ENCODE results near the gene ZNRF3.

Gene ZNRF3

DNA sequence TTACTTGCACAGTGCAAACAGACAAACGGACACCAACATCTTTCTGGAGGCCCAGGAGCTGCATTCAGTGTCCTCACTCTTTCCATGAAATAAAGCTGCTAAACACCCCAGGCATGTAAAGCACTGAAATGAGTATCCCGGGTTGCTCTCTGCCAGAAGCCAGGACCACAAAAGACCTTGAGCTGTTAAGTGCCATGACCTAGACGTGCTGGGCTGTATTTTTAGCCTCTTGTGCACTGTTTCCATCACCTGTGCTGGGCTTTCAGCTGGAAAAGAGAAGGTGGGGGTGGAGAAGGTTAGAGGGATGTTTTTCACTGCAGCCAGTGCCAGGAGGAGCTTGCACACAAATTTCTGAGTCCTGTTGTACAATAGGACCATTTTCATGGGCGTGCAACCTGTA lies 186.1 kb downstream of the ZNRF3 start:
- no peak for DNase-seq (ENCODE audit: extremely low read depth, insufficient read length)
- Histone ChIP-seq H3K36me3 (ENCODE audit: control insufficient read depth, insufficient read depth, low read length) (no peaks in the 10 kb centered on the region), H3K27me3 (replicated peaks; ENCODE audit: control insufficient read depth, insufficient read depth, low read length) (no peaks in the 10 kb centered on the region), H3K4me3 (replicated peaks; ENCODE audit: low read depth, low read length) (no peak overlapping the region)
- TF ChIP-seq, protein P1, sequence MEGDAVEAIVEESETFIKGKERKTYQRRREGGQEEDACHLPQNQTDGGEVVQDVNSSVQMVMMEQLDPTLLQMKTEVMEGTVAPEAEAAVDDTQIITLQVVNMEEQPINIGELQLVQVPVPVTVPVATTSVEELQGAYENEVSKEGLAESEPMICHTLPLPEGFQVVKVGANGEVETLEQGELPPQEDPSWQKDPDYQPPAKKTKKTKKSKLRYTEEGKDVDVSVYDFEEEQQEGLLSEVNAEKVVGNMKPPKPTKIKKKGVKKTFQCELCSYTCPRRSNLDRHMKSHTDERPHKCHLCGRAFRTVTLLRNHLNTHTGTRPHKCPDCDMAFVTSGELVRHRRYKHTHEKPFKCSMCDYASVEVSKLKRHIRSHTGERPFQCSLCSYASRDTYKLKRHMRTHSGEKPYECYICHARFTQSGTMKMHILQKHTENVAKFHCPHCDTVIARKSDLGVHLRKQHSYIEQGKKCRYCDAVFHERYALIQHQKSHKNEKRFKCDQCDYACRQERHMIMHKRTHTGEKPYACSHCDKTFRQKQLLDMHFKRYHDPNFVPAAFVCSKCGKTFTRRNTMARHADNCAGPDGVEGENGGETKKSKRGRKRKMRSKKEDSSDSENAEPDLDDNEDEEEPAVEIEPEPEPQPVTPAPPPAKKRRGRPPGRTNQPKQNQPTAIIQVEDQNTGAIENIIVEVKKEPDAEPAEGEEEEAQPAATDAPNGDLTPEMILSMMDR (IDR thresholded peaks at IDR 0.05; ENCODE audit: insufficient read depth, low read length, poor library complexity, severe bottlenecking), result no peak

DNA sequence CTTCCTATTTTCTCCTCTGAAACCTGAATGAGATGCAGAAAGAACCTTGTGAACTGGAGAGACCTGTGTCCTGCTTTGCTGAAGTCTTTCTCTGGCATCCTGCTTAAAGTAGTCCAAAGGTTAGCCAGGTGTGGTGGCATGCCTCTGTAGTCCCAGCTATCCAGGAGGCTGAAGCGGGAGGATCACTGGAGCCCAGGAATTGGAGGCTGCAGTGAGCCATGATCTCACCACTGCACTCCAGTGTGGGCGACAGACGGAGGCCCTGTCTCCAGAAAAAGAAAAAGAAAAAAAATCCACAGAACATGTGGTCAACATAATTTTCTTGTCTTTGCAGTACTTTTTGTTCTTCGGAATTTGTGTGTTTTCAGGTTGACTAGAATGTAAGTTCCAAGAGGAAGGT lies 187.1 kb downstream of the ZNRF3 start:
- Histone ChIP-seq H3K36me3 (ENCODE audit: control insufficient read depth, insufficient read depth, low read length) (no peaks in the 10 kb centered on the region), H3K4me3 (replicated peaks; ENCODE audit: low read depth, low read length) (no peak overlapping the region), H3K27me3 (replicated peaks; ENCODE audit: control insufficient read depth, insufficient read depth, low read length) (no peaks in the 10 kb centered on the region; the same call in 1 of the 2 replicates)
- no peak for DNase-seq (ENCODE audit: extremely low read depth, insufficient read length)
- TF ChIP-seq, protein P1 (IDR thresholded peaks at IDR 0.05; ENCODE audit: insufficient read depth, low read length, poor library complexity, severe bottlenecking), result no peak

DNA sequence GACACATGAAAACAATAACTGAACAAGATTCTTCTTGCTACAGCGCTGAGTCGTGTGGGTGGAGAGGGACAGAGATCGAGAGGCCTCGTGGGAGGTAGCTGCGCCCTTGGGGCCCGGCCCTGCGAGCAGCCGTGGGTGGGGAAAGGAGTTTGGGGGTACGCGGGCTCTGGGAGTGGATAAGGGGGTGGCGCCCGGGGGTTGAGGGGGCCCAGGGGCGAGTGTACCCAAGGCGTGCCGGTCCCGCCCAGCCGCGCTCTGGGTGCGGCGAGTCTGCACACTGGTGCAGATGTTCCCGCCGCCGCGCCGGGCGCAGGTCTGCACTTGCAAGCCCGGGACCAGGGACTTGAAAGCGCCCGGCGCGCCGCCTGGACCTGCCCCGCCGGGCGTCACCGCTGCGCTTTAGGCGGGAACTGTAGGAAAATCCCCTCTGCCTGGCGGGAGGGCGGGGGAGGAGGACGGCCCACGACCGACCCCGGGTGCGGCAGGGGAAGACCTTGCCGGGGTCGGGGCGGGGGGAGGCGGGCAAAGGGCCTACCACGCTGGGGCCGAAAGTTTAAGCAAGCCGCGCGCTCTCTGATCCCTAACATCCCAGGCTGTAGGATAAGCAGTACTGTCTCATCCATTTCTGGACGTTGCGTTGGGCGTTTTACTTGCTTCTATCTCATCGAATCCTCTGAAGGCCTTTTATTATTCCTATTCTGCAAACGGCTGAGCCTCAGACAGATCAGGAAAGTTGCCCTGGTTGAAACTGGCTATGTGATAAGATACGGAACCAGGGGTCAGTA lies 188.1 kb downstream of the ZNRF3 start:
- peak; percentile 65 for DNase-seq (ENCODE audit: extremely low read depth, insufficient read length)

DNA sequence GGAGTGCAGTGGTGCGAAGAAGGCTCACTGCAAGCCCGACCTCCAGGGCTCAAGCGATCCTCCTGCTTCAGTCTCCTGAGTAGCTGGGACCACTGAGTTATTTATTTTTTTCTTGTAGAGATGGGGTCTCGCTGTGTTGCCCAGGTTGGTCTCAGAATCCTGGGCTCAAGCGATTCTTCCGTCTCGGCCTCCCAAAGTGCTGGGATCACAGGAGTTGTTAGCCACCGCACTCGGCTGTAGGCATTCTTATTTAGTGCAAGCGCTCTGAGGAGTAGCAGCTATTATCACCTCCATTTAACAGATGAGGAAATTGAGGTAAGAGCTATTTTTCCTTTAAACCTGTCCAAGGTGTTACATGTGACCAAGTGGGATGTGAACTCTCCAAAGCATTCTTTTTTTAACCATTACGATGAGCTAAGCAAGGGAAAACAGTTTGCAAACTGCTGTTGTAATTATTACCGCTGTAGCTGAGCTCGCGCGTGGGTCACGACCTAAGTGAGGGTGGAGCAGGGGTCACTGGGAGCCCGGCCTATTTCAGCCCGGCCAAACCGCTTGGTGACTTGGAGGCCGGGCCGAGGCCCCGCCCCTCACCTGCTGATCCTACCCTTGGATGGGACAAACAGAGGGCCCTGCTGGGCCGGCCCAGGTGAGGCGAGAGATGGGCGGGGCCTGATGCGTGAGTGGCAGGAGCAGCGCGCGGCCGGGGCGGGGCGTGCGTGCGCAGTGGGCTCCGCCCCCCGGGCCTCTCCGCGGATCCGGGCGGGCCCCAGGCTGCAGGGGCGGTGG lies 189.0 kb downstream of the ZNRF3 start:
- Histone ChIP-seq H3K4me3 (replicated peaks; ENCODE audit: low read depth, low read length) (peak overlapping the region; percentile 2; the same call in 1 of the 2 replicates), H3K36me3 (ENCODE audit: control insufficient read depth, insufficient read depth, low read length) (no peaks in the 10 kb centered on the region), H3K27me3 (replicated peaks; ENCODE audit: control insufficient read depth, insufficient read depth, low read length) (no peaks in the 10 kb centered on the region; the same call in 1 of the 2 replicates)
- peak; percentile 84 for DNase-seq (ENCODE audit: extremely low read depth, insufficient read length)
- TF ChIP-seq, protein P1 (IDR thresholded peaks at IDR 0.05; ENCODE audit: insufficient read depth, low read length, poor library complexity, severe bottlenecking), result no peak

More for the DNA sequence above, 188.1 kb downstream of the ZNRF3 start:
- TF ChIP-seq, protein P1 (IDR thresholded peaks at IDR 0.05; ENCODE audit: insufficient read depth, low read length, poor library complexity, severe bottlenecking), result no peak
- no peaks in the 10 kb centered on the region; the same call in 1 of the 2 replicates for H3K27me3 ChIP-seq (replicated peaks; ENCODE audit: control insufficient read depth, insufficient read depth, low read length)
- peak overlapping the region; percentile 44 for H3K4me3 ChIP-seq (replicated peaks; ENCODE audit: low read depth, low read length)
- H3K36me3 ChIP-seq (ENCODE audit: control insufficient read depth, insufficient read depth, low read length), result no peaks in the 10 kb centered on the region

DNA sequence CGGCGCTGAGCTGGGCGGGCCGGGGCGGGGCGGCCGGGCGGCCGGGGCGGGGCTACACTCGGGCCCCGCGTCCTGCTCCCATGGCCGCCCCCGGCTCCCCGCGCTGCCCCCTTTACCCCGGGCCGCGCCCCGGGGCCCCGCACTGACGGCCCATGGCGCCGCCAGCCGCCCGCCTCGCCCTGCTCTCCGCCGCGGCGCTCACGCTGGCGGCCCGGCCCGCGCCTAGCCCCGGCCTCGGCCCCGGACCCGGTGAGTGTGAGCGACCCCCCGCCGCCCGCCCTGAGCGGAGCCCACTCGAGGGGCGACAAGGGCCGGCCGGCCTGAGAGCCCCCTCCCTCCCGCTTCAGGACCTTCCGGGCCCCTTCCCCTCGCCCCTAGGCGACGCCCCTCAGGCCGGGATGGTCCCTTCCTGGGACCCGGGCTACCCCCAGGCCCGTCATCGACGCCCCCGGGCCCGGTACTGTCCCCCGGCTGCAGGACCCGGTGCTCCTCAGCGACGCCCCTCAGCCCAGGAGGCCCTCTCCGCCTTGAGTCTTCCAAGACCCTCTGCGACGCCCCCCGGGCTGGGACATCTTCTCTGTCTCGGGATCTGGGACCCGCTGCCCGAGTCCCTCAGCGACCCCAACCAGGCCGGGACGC lies 189.7 kb downstream of the ZNRF3 start, which contains the start of gene KREMEN1:
Gene KREMEN1, plus strand, starts transcription at position 57 of the 639 bp plus-strand sequence. Its CDS starts 96 bp downstream, at position 153.
- TF ChIP-seq, protein P1 (IDR thresholded peaks at IDR 0.05; ENCODE audit: insufficient read depth, low read length, poor library complexity, severe bottlenecking), result no peak
- no peak for DNase-seq (ENCODE audit: extremely low read depth, insufficient read length)
- Histone ChIP-seq H3K4me3 (replicated peaks; ENCODE audit: low read depth, low read length) (peak within 1 kb of the TSS; percentile 45), H3K27me3 (replicated peaks; ENCODE audit: control insufficient read depth, insufficient read depth, low read length) (no peaks in the 10 kb centered on the region; the same call in 1 of the 2 replicates), H3K36me3 (ENCODE audit: control insufficient read depth, insufficient read depth, low read length) (no peaks in the 10 kb centered on the region)
